GM10266 (cell line): ENCODE data around the gene UQCRC2.

Experiments
- DNase-seq: peaks from one replicate; pipeline ENCODE4 v3.0.0; 2012; ENCODE audit errors: extremely low spot score
- TF ChIP-seq, protein P1 (sequence below): IDR thresholded peaks from 2 replicates; pipeline ENCODE4 v1.5.1; 2012; ENCODE audit warnings: mild to moderate bottlenecking, low read depth; ENCODE audit not compliant: control insufficient read depth, insufficient read depth; ENCODE audit errors: missing control alignments

Gene UQCRC2

DNA sequence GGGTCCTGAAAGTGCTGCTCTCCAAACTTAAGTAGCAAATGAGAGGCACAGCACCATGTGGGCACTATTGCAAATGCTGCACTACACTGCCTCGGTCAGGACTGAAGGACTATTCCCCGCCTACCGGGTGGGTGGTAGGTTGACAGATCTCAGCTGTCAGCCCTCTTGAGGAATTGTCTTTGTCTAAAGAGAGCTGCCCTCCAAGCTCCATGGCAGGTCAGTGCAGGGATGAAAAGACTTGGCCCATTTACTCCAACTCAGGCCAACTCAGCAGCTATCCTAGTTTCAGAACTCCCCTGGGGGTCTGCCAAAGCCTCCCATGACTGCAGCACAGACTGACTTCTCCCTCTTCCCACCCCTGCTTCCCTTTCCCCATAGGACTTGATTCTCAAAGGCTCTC lies 51.2 kb downstream of the UQCRC2 start:
- no peak for DNase-seq
- TF ChIP-seq, protein P1, sequence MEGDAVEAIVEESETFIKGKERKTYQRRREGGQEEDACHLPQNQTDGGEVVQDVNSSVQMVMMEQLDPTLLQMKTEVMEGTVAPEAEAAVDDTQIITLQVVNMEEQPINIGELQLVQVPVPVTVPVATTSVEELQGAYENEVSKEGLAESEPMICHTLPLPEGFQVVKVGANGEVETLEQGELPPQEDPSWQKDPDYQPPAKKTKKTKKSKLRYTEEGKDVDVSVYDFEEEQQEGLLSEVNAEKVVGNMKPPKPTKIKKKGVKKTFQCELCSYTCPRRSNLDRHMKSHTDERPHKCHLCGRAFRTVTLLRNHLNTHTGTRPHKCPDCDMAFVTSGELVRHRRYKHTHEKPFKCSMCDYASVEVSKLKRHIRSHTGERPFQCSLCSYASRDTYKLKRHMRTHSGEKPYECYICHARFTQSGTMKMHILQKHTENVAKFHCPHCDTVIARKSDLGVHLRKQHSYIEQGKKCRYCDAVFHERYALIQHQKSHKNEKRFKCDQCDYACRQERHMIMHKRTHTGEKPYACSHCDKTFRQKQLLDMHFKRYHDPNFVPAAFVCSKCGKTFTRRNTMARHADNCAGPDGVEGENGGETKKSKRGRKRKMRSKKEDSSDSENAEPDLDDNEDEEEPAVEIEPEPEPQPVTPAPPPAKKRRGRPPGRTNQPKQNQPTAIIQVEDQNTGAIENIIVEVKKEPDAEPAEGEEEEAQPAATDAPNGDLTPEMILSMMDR: no peak

GRCh38 chr16:22005746-22006145 lies 52.6 kb downstream of the UQCRC2 start:
- TF ChIP-seq, protein P1: no peak
- DNase-seq: no peak

- TF ChIP-seq, protein P1: no peak
- DNase-seq: no peak
Measured at GRCh38 chr16:22006636-22007035, 53.5 kb downstream of the UQCRC2 start.

DNA sequence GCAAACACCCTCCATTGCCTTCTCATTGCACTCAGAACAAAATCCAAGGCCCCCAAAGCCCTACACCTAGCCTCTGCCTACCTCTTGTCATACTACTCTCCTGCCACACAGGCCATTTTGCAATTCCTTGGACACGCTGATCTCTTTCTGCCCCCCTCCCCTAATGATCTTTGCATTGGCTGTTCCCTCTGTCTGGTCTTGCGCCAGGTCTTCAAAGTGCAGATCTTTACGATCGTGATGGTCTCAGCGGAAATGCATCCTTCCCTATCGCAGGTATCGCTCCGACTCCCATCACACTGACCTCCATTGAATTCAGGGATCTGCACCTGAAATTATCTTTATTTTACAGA lies 54.0 kb downstream of the UQCRC2 start:
- TF ChIP-seq, protein P1: no peak
- DNase-seq: no peak

DNA sequence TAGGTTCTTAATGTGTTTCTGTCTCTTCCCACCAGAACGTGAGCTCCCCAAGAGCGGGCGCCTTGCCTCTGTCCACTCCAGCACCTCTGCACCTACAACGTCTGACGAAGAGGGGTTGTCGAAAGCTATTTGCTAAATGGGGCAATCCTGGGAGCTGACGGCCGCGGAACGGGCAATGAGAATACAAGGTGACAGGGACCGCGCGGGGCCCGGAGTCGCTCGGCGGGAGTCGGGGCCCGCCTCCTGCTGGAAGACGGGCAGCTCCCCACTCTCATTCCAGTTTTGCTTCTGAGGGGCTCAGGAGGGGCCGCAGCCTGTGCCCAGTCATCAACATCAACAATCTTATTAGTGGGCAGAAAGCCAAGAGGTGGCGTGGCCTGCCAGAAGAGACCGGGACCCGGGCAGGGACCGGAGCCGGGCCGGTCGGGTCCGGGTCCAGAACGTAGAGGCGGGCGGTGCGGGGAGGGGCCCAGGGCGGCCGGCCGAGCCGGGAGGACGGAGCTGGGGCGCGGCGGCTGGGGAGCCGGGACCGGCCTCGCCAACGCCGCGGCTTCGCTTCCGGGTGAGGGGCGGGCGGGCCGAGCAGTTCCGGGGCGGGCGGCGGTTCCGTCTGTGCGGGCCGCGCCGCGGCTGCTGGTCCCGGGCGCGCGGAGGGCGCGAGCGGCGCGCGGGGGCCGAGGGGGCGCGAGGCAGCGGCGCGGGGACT lies 54.5 kb downstream of the UQCRC2 start, which contains the start of gene MOSMO:
Gene MOSMO, plus strand, starts transcription at position 603 of the 706 bp plus-strand sequence. CDS start 191 bp downstream, outside the sequence.
- TF ChIP-seq, protein P1: no peak
- DNase-seq: peak; percentile 91

GRCh38 chr16:22008215-22009059 lies 55.3 kb downstream of the UQCRC2 start:
- no peak for DNase-seq
- TF ChIP-seq, protein P1: no peak

DNA sequence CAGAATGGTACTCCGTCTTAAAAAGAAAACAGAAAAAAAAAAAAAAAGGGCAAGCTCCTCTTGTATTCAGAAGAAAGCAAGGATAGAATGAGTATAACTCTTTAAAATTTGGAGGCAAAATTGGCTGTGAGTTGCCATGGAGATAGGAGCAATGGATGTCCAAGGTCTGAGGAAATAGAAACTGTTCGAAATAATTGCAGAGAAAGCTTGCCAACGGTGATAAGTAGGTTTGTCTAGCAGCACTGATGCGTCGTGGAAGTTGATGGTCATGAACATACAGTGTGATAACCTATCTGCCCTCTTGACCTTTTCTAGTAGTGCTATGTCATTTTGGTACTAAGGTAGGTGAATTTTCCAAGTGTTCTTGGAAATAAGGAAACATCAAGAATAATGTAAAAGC lies 57.7 kb downstream of the UQCRC2 start:
- TF ChIP-seq, protein P1: no peak
- DNase-seq: no peak
